Spleen (tissue), 11 donors: Measurements from ENCODE around the gene EML5. TPM values are rescaled to one million over a fixed set of nuclear protein-coding genes. Genes with fewer than 3 reads are reported as not detected.

ENCODE experiments used
- DNase-seq: peaks from one replicate; pipeline ENCODE4 v3.0.0-alpha.2; 2020
- H3K27ac ChIP-seq, 8 donors: fragments of 200-600 bp; sonication (generic) in 7 of 8; 1 replicate in 4 of 8; 2 replicates in 4 of 8; pipeline versions ENCODE4 v1.5.0 to v1.8.0; 2016 to 2021; ENCODE audit warnings: inconsistent platforms in 4 of 8, mild to moderate bottlenecking in 4 of 8, moderate library complexity in 1 of 8
- H3K27me3 ChIP-seq, 7 donors: fragments of 200-600 bp; sonication (generic) in 6 of 7; replicated peaks in 1 of 7; 1 replicate in 4 of 7; 2 replicates in 3 of 7; pipeline versions ENCODE4 v1.5.0 to v1.8.0; 2016 to 2021; ENCODE audit warnings: inconsistent platforms in 3 of 7, mild to moderate bottlenecking in 1 of 7
- H3K36me3 ChIP-seq, 6 donors: fragments of 200-600 bp; sonication (generic) in 5 of 6; 1 replicate in 4 of 6; 2 replicates in 2 of 6; pipeline versions ENCODE4 v1.5.0 to v1.8.0; 2016 to 2021; ENCODE audit warnings: inconsistent platforms in 2 of 6
- H3K4me1 ChIP-seq, 6 donors: fragments of 200-600 bp; sonication (generic) in 5 of 6; 1 replicate in 3 of 6; 2 replicates in 3 of 6; pipeline versions ENCODE4 v1.5.0 to v1.8.0; 2016 to 2021; ENCODE audit warnings: inconsistent platforms in 3 of 6
- H3K4me3 ChIP-seq, 8 donors: fragments of 200-600 bp; sonication (generic) in 7 of 8; 1 replicate in 4 of 8; 2 replicates in 4 of 8; pipeline versions ENCODE4 v1.5.0 to v1.8.0; 2016 to 2021; ENCODE audit warnings: inconsistent platforms in 4 of 8, mild to moderate bottlenecking in 4 of 8, moderate library complexity in 2 of 8
- H3K9me3 ChIP-seq, 8 donors: fragments of 200-600 bp; sonication (generic) in 7 of 8; 1 replicate in 4 of 8; 2 replicates in 4 of 8; pipeline versions ENCODE4 v1.5.0 to v1.8.0; 2016 to 2021; ENCODE audit warnings: inconsistent platforms in 4 of 8
- CTCF ChIP-seq, 11 experiments: fragments of 200-600 bp in 7 of 11; fragments of 450-650 bp in 4 of 11; sonication (generic) in 4 of 11; IDR thresholded peaks in 8 of 11; conservative IDR thresholded peaks in 3 of 11; 1 replicate in 7 of 11; 2 replicates in 4 of 11; pipeline versions ENCODE4 v1.4.0 to v1.8.0; 2016 to 2021; ENCODE audit warnings: antibody characterized with exemption in 11 of 11, inconsistent platforms in 4 of 11, mild to moderate bottlenecking in 1 of 11
- POLR2A ChIP-seq, 3 donors: fragments of 450-650 bp; IDR thresholded peaks; one replicate each; pipeline ENCODE4 v1.5.1; 2017; ENCODE audit warnings: antibody characterized with exemption in 3 of 3, mild to moderate bottlenecking in 1 of 3
- POLR2AphosphoS5 ChIP-seq, 3 donors: sonication (generic); formaldehyde crosslinking; IDR thresholded peaks; one replicate each; pipeline ENCODE4 v1.5.1; 2017; ENCODE audit warnings: antibody characterized with exemption in 3 of 3
- WGBS, 5 donors: extraction: QIAGEN DNeasy Blood & Tissue Kit in 3 of 5; methylation state at CpG; one replicate each; pipeline versions ENCODE4 v1.1.5 to v1.1.7; 2013 to 2018; 5-methylcytosine and 5-hydroxymethylcytosine counted together
- intact Hi-C: fragments of 100-400 bp; cut with DNase I; formaldehyde crosslinking; loops from one replicate; pipeline ENCODE4 v1.15.0; 2023; ENCODE audit warnings: low total_unique reads
- polyA plus RNA-seq, 3 donors: library from polyadenylated mRNA; stranded (reverse); fragments of 200-250 nt; gene quantifications; one replicate each; pipeline ENCODE4 v1.2.1, GENCODE V29; 2013
- total RNA-seq, 7 donors: library from RNA; depleted of rRNA in 3 of 7; stranded (reverse); fragments of >200 nt in 3 of 7; fragmentation: NEBNext Ultra II Directional in 4 of 7; extraction: Animal tissue kit (Norgen Biotek cat#: 25700) in 4 of 7; gene quantifications; one replicate each; pipeline versions ENCODE4 v1.1.0 to v1.2.1, GENCODE V29; 2016 to 2021
- donor health status: healthy with polysubstance abuse.
- donor health status: DM: no; HTN: no; CAD: no; lungs with moderate emphysema.
- donor health status: DM: no; HTN: no; CAD: no.
- donor health status: Bipolar disorder and iron deficiency.
- donor health status: healthy.
- donor health status: DM: no; HTN: no; CAD: no.
- donor health status: DM: yes; HTN: yes; CAD: no.

Gene EML5
- total and polyA plus RNA-seq, 10 donors = 0.21 to 3.8 (median 2.5) TPM

DNA sequence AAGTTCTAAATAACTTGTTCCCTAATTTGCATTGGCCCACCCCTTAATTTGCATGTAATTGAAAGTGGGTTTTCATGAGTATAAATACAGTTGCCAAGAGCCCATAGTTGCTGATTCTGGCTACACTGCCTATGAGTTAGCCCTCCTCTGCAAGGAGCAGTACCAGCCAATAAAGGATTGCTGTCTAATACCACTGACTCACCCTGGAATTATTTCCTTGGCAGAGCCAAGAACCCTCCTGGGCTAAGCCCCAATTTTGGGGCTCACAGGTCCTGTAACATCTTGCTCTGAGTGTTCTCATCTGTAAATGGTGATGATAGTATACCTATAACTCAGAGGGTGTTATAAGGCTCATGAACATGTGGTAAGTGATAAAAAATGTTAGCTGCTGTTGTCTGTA lies 38.5 kb upstream of the EML5 start:
- no peaks in the 10 kb centered on the region for H3K27me3 ChIP-seq
- peaks cover 0 to 24% (median 11%) of the 10 kb centered on the region in 6 donors for H3K4me1 ChIP-seq
- H3K9me3 ChIP-seq = no peaks in the 10 kb centered on the region
- no peak for TF ChIP-seq POLR2AphosphoS5 (IDR thresholded peaks at IDR 0.05)
- TF ChIP-seq CTCF (IDR thresholded peaks at IDR 0.05 in 8 of 11, conservative IDR thresholded peaks at IDR 0.05 in 3 of 11) = no peak
- no peak for TF ChIP-seq POLR2A (IDR thresholded peaks at IDR 0.05)
- no peak overlapping the region for H3K4me3 ChIP-seq
- H3K36me3 ChIP-seq = no peaks in the 10 kb centered on the region
- no peak for DNase-seq
- intact Hi-C loops = no loop called here
- H3K27ac ChIP-seq = no peak overlapping the region

DNA sequence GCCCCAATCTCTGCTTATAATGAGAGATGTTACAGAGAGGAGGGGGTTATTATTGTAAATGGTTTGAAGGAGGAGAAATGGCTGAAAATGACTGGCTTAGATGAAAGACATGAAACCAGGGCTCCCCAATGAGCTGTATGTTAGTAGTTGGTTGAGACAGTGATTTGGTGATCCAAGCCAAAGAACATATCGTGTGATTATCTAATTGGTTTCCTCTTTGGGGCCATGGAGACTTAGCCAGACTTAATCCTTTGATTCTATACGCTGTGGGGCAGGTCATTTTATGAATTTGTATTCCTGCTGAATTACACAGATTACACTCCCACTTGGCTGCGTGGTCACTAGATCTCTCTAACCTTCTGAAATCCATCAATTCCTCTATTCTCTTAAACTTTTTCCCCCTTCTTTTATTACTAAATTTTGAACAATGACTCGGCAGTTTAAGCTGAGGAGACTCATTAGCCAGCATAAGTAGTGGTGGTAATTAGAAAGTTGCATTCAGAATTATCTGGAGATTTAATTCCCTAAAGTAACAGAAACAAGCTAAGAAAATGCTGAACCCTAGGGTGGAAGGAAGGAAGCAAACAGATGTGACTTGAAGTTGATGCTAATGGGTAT lies 37.0 kb upstream of the EML5 start:
- TF ChIP-seq CTCF (IDR thresholded peaks at IDR 0.05 in 8 of 11, conservative IDR thresholded peaks at IDR 0.05 in 3 of 11) (no peak), POLR2A (IDR thresholded peaks at IDR 0.05) (no peak), POLR2AphosphoS5 (IDR thresholded peaks at IDR 0.05) (no peak)
- DNase-seq = no peak
- Histone ChIP-seq H3K27ac (peak overlapping the region in 2 of 8 donors; percentile 2 to 34), H3K4me1 (peaks cover 0 to 27% (median 17%) of the 10 kb centered on the region in 6 donors), H3K36me3 (no peaks in the 10 kb centered on the region), H3K4me3 (no peak overlapping the region), H3K9me3 (no peaks in the 10 kb centered on the region), H3K27me3 (no peaks in the 10 kb centered on the region)
- WGBS, 5 donors = 54 to 78% (median 62%) methylated on average over 4 of the region's 4 CpGs
- intact Hi-C loops = no loop called here

DNA sequence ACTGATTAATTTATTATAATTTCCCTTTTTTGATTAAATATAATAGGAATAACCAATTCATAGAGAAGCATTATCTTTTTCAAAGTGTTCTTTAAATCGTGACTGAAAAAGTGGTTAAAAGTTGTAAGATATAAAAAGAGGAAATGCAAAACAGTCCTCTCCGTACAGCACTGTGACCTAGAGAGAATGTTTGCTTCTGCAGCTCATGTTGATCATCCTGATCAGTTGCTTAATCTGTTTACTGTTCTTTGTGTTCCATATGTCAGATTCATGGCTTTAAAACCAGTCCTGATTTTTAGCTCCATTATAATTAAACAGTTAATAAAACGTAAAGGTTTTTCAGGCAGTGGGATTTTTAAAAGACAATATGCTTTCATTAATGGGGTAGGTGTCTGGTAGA lies 36.4 kb upstream of the EML5 start:
- H3K4me1 ChIP-seq = peaks cover 0 to 29% (median 19%) of the 10 kb centered on the region in 6 donors
- TF ChIP-seq POLR2A (IDR thresholded peaks at IDR 0.05) = no peak
- TF ChIP-seq CTCF (IDR thresholded peaks at IDR 0.05 in 8 of 11, conservative IDR thresholded peaks at IDR 0.05 in 3 of 11) = no peak
- TF ChIP-seq POLR2AphosphoS5 (IDR thresholded peaks at IDR 0.05) = no peak
- no peak for DNase-seq
- H3K27ac ChIP-seq = peak overlapping the region in 2 of 8 donors; percentile 2 to 34
- no peaks in the 10 kb centered on the region for H3K9me3 ChIP-seq
- no peaks in the 10 kb centered on the region for H3K36me3 ChIP-seq
- 29 to 37% (median 33%) methylated on average over 3 of the region's 3 CpGs for WGBS, 5 donors
- H3K27me3 ChIP-seq = no peaks in the 10 kb centered on the region
- no peak overlapping the region for H3K4me3 ChIP-seq
- intact Hi-C loops = no loop called here

DNA sequence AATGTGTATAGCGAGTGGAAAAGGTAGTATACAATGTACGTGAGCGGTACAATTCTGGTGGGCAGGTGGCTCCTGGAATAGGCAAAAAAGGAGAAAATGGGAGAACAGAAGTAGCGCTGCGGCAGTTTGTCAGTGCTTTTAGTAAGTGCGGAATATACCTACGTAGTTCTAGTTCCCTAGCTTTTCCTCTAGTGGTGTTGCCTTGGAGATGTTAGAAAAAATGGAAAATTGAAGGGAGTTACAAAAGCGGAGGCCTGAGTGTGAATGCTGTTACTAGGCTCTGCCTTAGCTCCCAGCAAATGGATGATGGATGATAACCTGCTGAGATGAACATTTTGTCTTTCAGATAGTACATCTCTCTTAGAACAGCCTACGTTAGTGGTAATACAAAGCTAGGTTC lies 32.8 kb upstream of the EML5 start:
- Histone ChIP-seq H3K27ac (no peak overlapping the region), H3K36me3 (no peaks in the 10 kb centered on the region), H3K4me1 (peaks cover 0 to 37% (median 25%) of the 10 kb centered on the region in 6 donors), H3K9me3 (no peaks in the 10 kb centered on the region), H3K27me3 (no peaks in the 10 kb centered on the region), H3K4me3 (peak overlapping the region in 3 of 8 donors; percentile 61 to 84 (median 78))
- 91 to 95% (median 94%) methylated on average over 9 of the region's 9 CpGs for WGBS, 5 donors
- TF ChIP-seq POLR2AphosphoS5 (IDR thresholded peaks at IDR 0.05) (no peak), POLR2A (IDR thresholded peaks at IDR 0.05) (no peak), CTCF (IDR thresholded peaks at IDR 0.05 in 8 of 11, conservative IDR thresholded peaks at IDR 0.05 in 3 of 11) (no peak)
- no peak for DNase-seq
- intact Hi-C loops = no loop called here
